PC-3 (cell line): ENCODE results near the gene SLCO2B1. TPM values are rescaled to one million over a fixed set of nuclear protein-coding genes. Genes with fewer than 3 reads are reported as not detected.
A peak's percentile ranks its signal among the peaks of the same experiment; 100 is the strongest.

Experiments
- ATAC-seq: fragments of 200-7000 bp; cut with Tn5 transposase; 2 replicates; pipeline ENCODE4 v1.9.1; 2020; ENCODE audit warnings: mild to moderate bottlenecking, moderate library complexity
- BruUV-seq: library from RNA; stranded (reverse); fragments of 400-500 nt; replicated peaks from 2 replicates; lab custom pipeline; 2021; lab: Mats Ljungman, UMichigan
- CTCF ChIA-PET: fragments of 300-600 bp; sonication (Branson Sonifier 250); formaldehyde crosslinking; loops from one replicate; lab custom pipeline; 2022; ENCODE audit warnings: antibody characterized with exemption; lab: Charles Lee
- POLR2A ChIA-PET: fragments of 300-600 bp; sonication (Branson Sonifier 250); formaldehyde crosslinking; loops from one replicate; lab custom pipeline; 2022; ENCODE audit warnings: antibody characterized with exemption; ENCODE audit not compliant: unreplicated experiment; lab: Charles Lee
- DNase-seq: peaks from one replicate; pipeline ENCODE4 v3.0.0-alpha.2; 2015
- H2AFZ ChIP-seq: fragments of 300-600 bp; sonication (generic); 2 replicates; pipeline ENCODE4 v1.6.0; 2016; ENCODE audit warnings: antibody characterized with exemption, low read length
- H3F3A ChIP-seq: fragments of 300-600 bp; sonication (generic); one replicate; pipeline ENCODE4 v1.6.0; 2017; ENCODE audit warnings: antibody characterized with exemption, low read length, control low read depth, mild to moderate bottlenecking; ENCODE audit not compliant: unreplicated experiment
- H3K27ac ChIP-seq: fragments of 300-600 bp; sonication (generic); 2 replicates; pipeline ENCODE4 v1.5.1; 2016; ENCODE audit warnings: mild to moderate bottlenecking, low read length
- H3K27me3 ChIP-seq: fragments of 300-600 bp; sonication (generic); 2 replicates; pipeline ENCODE4 v1.6.1; 2016; ENCODE audit warnings: low read length, mixed read lengths
- H3K36me3 ChIP-seq: fragments of 300-600 bp; sonication (generic); 2 replicates; pipeline ENCODE4 v1.6.1; 2016; ENCODE audit warnings: low read depth, mixed run types, low read length, mixed read lengths
- H3K4me1 ChIP-seq: fragments of 300-600 bp; sonication (generic); 2 replicates; pipeline ENCODE4 v1.5.1; 2016; ENCODE audit warnings: low read length; ENCODE audit not compliant: insufficient read depth
- H3K4me2 ChIP-seq: fragments of 300-600 bp; sonication (generic); 2 replicates; pipeline ENCODE4 v1.6.0; 2016; ENCODE audit warnings: low read length
- H3K4me3 ChIP-seq: fragments of 300-600 bp; sonication (generic); 2 replicates; pipeline ENCODE4 v1.5.1; 2016; ENCODE audit warnings: mild to moderate bottlenecking, low read length, mixed read lengths
- H3K79me2 ChIP-seq: fragments of 300-600 bp; sonication (generic); 2 replicates; pipeline ENCODE4 v1.6.1; 2017; ENCODE audit warnings: low read length, mixed read lengths
- H3K9ac ChIP-seq: fragments of 300-600 bp; sonication (generic); 2 replicates; pipeline ENCODE4 v1.6.0; 2016; ENCODE audit warnings: mild to moderate bottlenecking, low read length
- H3K9me2 ChIP-seq: fragments of 300-600 bp; sonication (generic); replicated peaks from 2 replicates; pipeline ENCODE4 v1.6.1; 2016; ENCODE audit warnings: mixed run types, low read length, mixed read lengths
- H3K9me3 ChIP-seq: fragments of 300-600 bp; sonication (generic); 2 replicates; pipeline ENCODE4 v1.6.1; 2016; ENCODE audit warnings: low read length, mixed read lengths
- H4K20me1 ChIP-seq: fragments of 300-600 bp; sonication (generic); 2 replicates; pipeline ENCODE4 v1.6.1; 2016; ENCODE audit warnings: low read length, mixed read lengths
- CTCF ChIP-seq: fragments of 300-600 bp; sonication (generic); conservative IDR thresholded peaks from 2 replicates; pipeline ENCODE4 v1.5.1; 2017; ENCODE audit warnings: antibody characterized with exemption, low read depth, mild to moderate bottlenecking, low read length
- EZH2 ChIP-seq: fragments of 300-600 bp; sonication (generic); IDR thresholded peaks from one replicate; pipeline ENCODE4 v1.6.1; 2017; ENCODE audit warnings: antibody characterized with exemption, mild to moderate bottlenecking, low read length; ENCODE audit not compliant: unreplicated experiment
- EZH2phosphoT487 ChIP-seq: fragments of 300-600 bp; sonication (generic); IDR thresholded peaks from 2 replicates; pipeline ENCODE4 v1.6.1; 2018; ENCODE audit warnings: mild to moderate bottlenecking, antibody characterized with exemption, low read length, borderline replicate concordance
- intact Hi-C: fragments of 100-400 bp; cut with micrococcal nuclease; formaldehyde crosslinking; loops from 2 replicates; pipeline ENCODE4 v1.9.0; 2023
- total RNA-seq: library from RNA; depleted of rRNA; stranded (reverse); fragments of >200 nt; gene quantifications from 2 replicates; pipeline ENCODE4 v1.2.3, GENCODE V29; 2014

SLCO2B1 gene
- total RNA-seq, 1 experiment from 2014 or later = not detected

- intact Hi-C loops = no loop called here
- Histone ChIP-seq H3K4me1 (no peaks in the 10 kb centered on the region), H2AFZ (no peak overlapping the region), H3K36me3 (no peaks in the 10 kb centered on the region), H3K27ac (no peak overlapping the region), H3K9me2 (no peaks in the 10 kb centered on the region), H3K79me2 (no peaks in the 10 kb centered on the region), H4K20me1 (no peaks in the 10 kb centered on the region), H3K4me3 (no peak overlapping the region), H3K27me3 (peaks cover 31% of the 10 kb centered on the region; the same call in 1 of the 2 replicates), H3K9me3 (no peaks in the 10 kb centered on the region), H3K4me2 (no peak overlapping the region), H3F3A (no peaks in the 10 kb centered on the region), H3K9ac (no peak overlapping the region)
- TF ChIP-seq CTCF = no peak
- TF ChIP-seq EZH2phosphoT487 = no peak
- no peak for TF ChIP-seq EZH2
- ATAC-seq = no peak
- CTCF ChIA-PET = no interaction called here
- no peak for DNase-seq
- no TSS peak for BruUV-seq
- POLR2A ChIA-PET = no interaction called here
These were observed 79.7 kb downstream of the SLCO2B1 start for GRCh38 chr11:75230621-75231020.

- ChIA-PET CTCF (no interaction called here), POLR2A (no interaction called here)
- Histone ChIP-seq H3K36me3 (no peaks in the 10 kb centered on the region), H3K79me2 (no peaks in the 10 kb centered on the region), H3K9me3 (no peaks in the 10 kb centered on the region), H3K27me3 (peaks cover 23% of the 10 kb centered on the region; the same call in 1 of the 2 replicates), H4K20me1 (no peaks in the 10 kb centered on the region), H3F3A (no peaks in the 10 kb centered on the region), H3K9ac (no peak overlapping the region), H3K4me3 (no peak overlapping the region), H3K4me1 (no peaks in the 10 kb centered on the region), H2AFZ (no peak overlapping the region), H3K9me2 (no peaks in the 10 kb centered on the region), H3K27ac (no peak overlapping the region), H3K4me2 (no peak overlapping the region)
- peak; percentile 77 for DNase-seq
- no peak for TF ChIP-seq EZH2
- TF ChIP-seq CTCF = no peak
- TF ChIP-seq EZH2phosphoT487 = no peak
- no peak for ATAC-seq
- BruUV-seq = no TSS peak
- intact Hi-C loops = loop anchor here (1.0 kb wide), 1 partner anchor 19 kb away; no protein-coding TSS in a partner anchor
These were observed 82.9 kb downstream of the SLCO2B1 start for GRCh38 chr11:75233754-75234172.

GRCh38 chr11:75236062-75236461 lies 85.2 kb downstream of the SLCO2B1 start:
- H3K9me2 ChIP-seq = no peaks in the 10 kb centered on the region
- ATAC-seq = no peak

More at GRCh38 chr11:75236062-75236461, 85.2 kb downstream of the SLCO2B1 start:
- no peaks in the 10 kb centered on the region for H4K20me1 ChIP-seq
- H2AFZ ChIP-seq = no peak overlapping the region
- no peak overlapping the region for H3K4me2 ChIP-seq
- no peak overlapping the region for H3K4me3 ChIP-seq
- H3K79me2 ChIP-seq = no peaks in the 10 kb centered on the region
- H3K27ac ChIP-seq = no peak overlapping the region
- no peak overlapping the region for H3K9ac ChIP-seq
- intact Hi-C loops = no loop called here
- H3K4me1 ChIP-seq = no peaks in the 10 kb centered on the region
- no peaks in the 10 kb centered on the region for H3F3A ChIP-seq
- CTCF ChIA-PET = no interaction called here
- POLR2A ChIA-PET = no interaction called here
- no TSS peak for BruUV-seq
- H3K36me3 ChIP-seq = no peaks in the 10 kb centered on the region
- DNase-seq = no peak
- no peak for TF ChIP-seq EZH2
- TF ChIP-seq CTCF = no peak
- no peak for TF ChIP-seq EZH2phosphoT487
- H3K9me3 ChIP-seq = no peaks in the 10 kb centered on the region
- peaks cover 28% of the 10 kb centered on the region for H3K27me3 ChIP-seq
